ENCODE measurements around the gene ALPG. TPM values are rescaled to one million over a fixed set of nuclear protein-coding genes. Genes with fewer than 3 reads are reported as not detected.
"Not testable (repeated sequence)": the region's sequence is repeated elsewhere in the genome, so short reads cannot be mapped to it uniquely, and the experiment has no call there.

ALPG gene
- total RNA-seq, 2 experiments from 2014 or later, result not detected

- H3K27me3 Mint-ChIP-seq (ENCODE audit: low read depth); H3K9me3 Mint-ChIP-seq (ENCODE audit: insufficient read depth); POLR2A ChIA-PET; H3K36me3 Mint-ChIP-seq (ENCODE audit: low read depth); H3K4me1 Mint-ChIP-seq (ENCODE audit: low read depth); H3K4me3 Mint-ChIP-seq; H3K27ac Mint-ChIP-seq; DNase-seq: not testable (repeated sequence)
- ATAC-seq, result peak; percentile 66
- CTCF ChIA-PET, result interaction anchor here (1.0 to 2.7 kb wide), 7 partner anchors 9 to 305 kb away, joined by 3 to 12 read pairs (median 4); partner anchors contain the start of gene PRSS56
These were observed 39.7 kb downstream of the ALPG start for GRCh38 chr2:232446266-232446777.

- Mint-ChIP-seq H3K27ac (no peak overlapping the region), H3K36me3 (ENCODE audit: low read depth) (no peaks in the 10 kb centered on the region), H3K4me3 (no peak overlapping the region), H3K9me3 (ENCODE audit: insufficient read depth) (no peaks in the 10 kb centered on the region), H3K4me1 (ENCODE audit: low read depth) (no peaks in the 10 kb centered on the region), H3K27me3 (ENCODE audit: low read depth) (no peaks in the 10 kb centered on the region)
- DNase-seq, result no peak
- ChIA-PET POLR2A (no interaction called here), CTCF (interaction anchor here (0.9 to 2.7 kb wide), 9 partner anchors 8 to 306 kb away, joined by 3 to 12 read pairs (median 4); partner anchors contain the start of gene PRSS56)
- ATAC-seq, result no peak
These were observed 40.5 kb downstream of the ALPG start for GRCh38 chr2:232447091-232447620.

GRCh38 chr2:232447638-232448303 lies 41.1 kb downstream of the ALPG start:
- no peaks in the 10 kb centered on the region for H3K9me3 Mint-ChIP-seq (ENCODE audit: insufficient read depth)
- no peaks in the 10 kb centered on the region for H3K4me1 Mint-ChIP-seq (ENCODE audit: low read depth)
- no peaks in the 10 kb centered on the region for H3K27me3 Mint-ChIP-seq (ENCODE audit: low read depth)
- ChIA-PET CTCF (interaction anchor here (0.9 to 2.7 kb wide), 8 partner anchors 9 to 104 kb away, joined by 3 to 12 read pairs (median 5); partner anchors contain the start of gene PRSS56), POLR2A (no interaction called here)
- no peak overlapping the region for H3K4me3 Mint-ChIP-seq
- no peak overlapping the region for H3K27ac Mint-ChIP-seq
- ATAC-seq (no peak), DNase-seq (no peak)
- H3K36me3 Mint-ChIP-seq (ENCODE audit: low read depth), result no peaks in the 10 kb centered on the region

DNA sequence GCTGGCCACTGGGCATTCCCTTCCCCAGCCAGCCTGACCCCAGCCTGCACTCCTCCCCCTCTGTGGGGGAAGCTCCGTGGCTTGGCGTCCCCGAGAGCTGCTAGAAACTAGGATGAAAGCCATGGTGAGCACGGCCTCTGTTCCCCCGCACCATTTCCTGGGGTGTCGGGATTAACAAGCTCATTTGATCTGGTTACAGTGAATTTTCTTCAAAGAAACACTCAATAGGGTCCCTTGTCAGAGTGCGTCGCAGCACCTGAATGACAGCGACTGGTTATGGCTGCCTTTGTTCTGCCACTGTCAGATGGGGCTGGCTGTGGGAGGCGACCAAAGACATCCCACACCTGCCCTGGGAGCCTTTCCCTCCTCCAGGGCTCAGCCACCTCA lies 41.7 kb downstream of the ALPG start:
- DNase-seq (no peak), ATAC-seq (no peak)

GRCh38 chr2:232449964-232450363 lies 43.3 kb downstream of the ALPG start:
- Mint-ChIP-seq H3K4me3 (no peak overlapping the region), H3K9me3 (ENCODE audit: insufficient read depth) (no peaks in the 10 kb centered on the region), H3K27me3 (ENCODE audit: low read depth) (no peaks in the 10 kb centered on the region), H3K36me3 (ENCODE audit: low read depth) (no peaks in the 10 kb centered on the region), H3K4me1 (ENCODE audit: low read depth) (no peaks in the 10 kb centered on the region), H3K27ac (no peak overlapping the region)
- ATAC-seq (no peak), DNase-seq (no peak)
- ChIA-PET CTCF (no interaction called here), POLR2A (no interaction called here)

More for the DNA sequence above, 41.7 kb downstream of the ALPG start:
- no peaks in the 10 kb centered on the region for H3K36me3 Mint-ChIP-seq (ENCODE audit: low read depth)
- no peak overlapping the region for H3K4me3 Mint-ChIP-seq
- no peaks in the 10 kb centered on the region for H3K9me3 Mint-ChIP-seq (ENCODE audit: insufficient read depth)
- CTCF ChIA-PET, result interaction anchor here (1.8 to 2.7 kb wide), 2 partner anchors 9 to 72 kb away, joined by 6 to 11 read pairs; partner anchors contain the start of gene PRSS56
- H3K27me3 Mint-ChIP-seq (ENCODE audit: low read depth), result no peaks in the 10 kb centered on the region
- H3K27ac Mint-ChIP-seq, result no peak overlapping the region
- POLR2A ChIA-PET, result no interaction called here
- H3K4me1 Mint-ChIP-seq (ENCODE audit: low read depth), result no peaks in the 10 kb centered on the region

GRCh38 chr2:232451645-232452044 lies 45.0 kb downstream of the ALPG start:
- H3K27ac Mint-ChIP-seq; H3K27me3 Mint-ChIP-seq (ENCODE audit: low read depth); H3K9me3 Mint-ChIP-seq (ENCODE audit: insufficient read depth); H3K4me3 Mint-ChIP-seq; H3K4me1 Mint-ChIP-seq (ENCODE audit: low read depth); POLR2A ChIA-PET; CTCF ChIA-PET; ATAC-seq; DNase-seq; H3K36me3 Mint-ChIP-seq (ENCODE audit: low read depth): not testable (repeated sequence)

DNA sequence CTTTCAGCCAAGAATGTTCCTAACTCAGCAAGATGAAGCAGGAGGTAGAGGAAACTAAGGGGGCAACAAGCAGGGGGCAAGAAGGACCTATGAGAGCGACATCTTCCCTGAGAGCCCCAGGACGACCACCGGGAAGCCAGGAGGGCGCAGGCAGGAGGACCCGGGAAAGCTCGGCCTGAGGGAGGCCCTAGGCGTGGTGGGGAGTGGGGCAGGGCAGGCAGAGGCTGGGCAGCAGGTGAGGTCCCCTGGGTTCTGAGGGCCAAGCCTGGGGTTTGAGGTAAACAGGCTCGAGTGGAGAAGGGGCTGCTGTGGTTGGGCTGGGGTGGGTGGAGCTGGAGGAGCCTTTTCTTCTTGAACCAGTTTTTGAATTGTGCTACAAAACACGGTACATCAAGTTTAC lies 48.0 kb downstream of the ALPG start:
- no peak for ATAC-seq
- no peaks in the 10 kb centered on the region for H3K9me3 Mint-ChIP-seq (ENCODE audit: insufficient read depth)
- peaks cover 5% of the 10 kb centered on the region for H3K27me3 Mint-ChIP-seq (ENCODE audit: low read depth)
- H3K36me3 Mint-ChIP-seq (ENCODE audit: low read depth), result no peaks in the 10 kb centered on the region
- no peak overlapping the region for H3K27ac Mint-ChIP-seq
- no peaks in the 10 kb centered on the region for H3K4me1 Mint-ChIP-seq (ENCODE audit: low read depth)
- CTCF ChIA-PET, result interaction anchor here (1.0 kb wide), 1 partner anchor 10 kb away, joined by 3 read pairs; no protein-coding TSS in a partner anchor
- POLR2A ChIA-PET, result no interaction called here
- no peak overlapping the region for H3K4me3 Mint-ChIP-seq
- no peak for DNase-seq

GRCh38 chr2:232455426-232456255 lies 49.0 kb downstream of the ALPG start, which contains the start of gene ALPI:
Gene ALPI, plus strand, starts transcription at chr2:232456153. Its CDS starts 47 bp downstream, at chr2:232456200.
- DNase-seq (no peak), ATAC-seq (no peak)
- H3K4me1 Mint-ChIP-seq (ENCODE audit: low read depth), result no peaks in the 10 kb centered on the region
- peaks cover 11% of the 10 kb centered on the region for H3K27me3 Mint-ChIP-seq (ENCODE audit: low read depth)
- POLR2A ChIA-PET, result no interaction called here
- CTCF ChIA-PET, result interaction anchor here (1.0 kb wide), 1 partner anchor 11 kb away, joined by 3 read pairs; no protein-coding TSS in a partner anchor
- H3K36me3 Mint-ChIP-seq (ENCODE audit: low read depth), result no peaks in the 10 kb centered on the region
- no peak within 1 kb of the TSS for H3K27ac Mint-ChIP-seq
- H3K9me3 Mint-ChIP-seq (ENCODE audit: insufficient read depth), result no peaks in the 10 kb centered on the region
- no peak within 1 kb of the TSS for H3K4me3 Mint-ChIP-seq

GRCh38 chr2:232456296-232457120 lies 49.9 kb downstream of the ALPG start:
- peaks cover 13% of the 10 kb centered on the region for H3K27me3 Mint-ChIP-seq (ENCODE audit: low read depth)
- DNase-seq (no peak), ATAC-seq (no peak)
- H3K27ac Mint-ChIP-seq, result no peak overlapping the region
- ChIA-PET POLR2A (no interaction called here), CTCF (no interaction called here)
- H3K4me1 Mint-ChIP-seq (ENCODE audit: low read depth), result no peaks in the 10 kb centered on the region
- H3K9me3 Mint-ChIP-seq (ENCODE audit: insufficient read depth), result no peaks in the 10 kb centered on the region
- no peaks in the 10 kb centered on the region for H3K36me3 Mint-ChIP-seq (ENCODE audit: low read depth)
- H3K4me3 Mint-ChIP-seq, result no peak overlapping the region

GRCh38 chr2:232457121-232458011 lies 50.7 kb downstream of the ALPG start:
- ATAC-seq, result no peak
- CTCF ChIA-PET, result no interaction called here
- H3K27me3 Mint-ChIP-seq (ENCODE audit: low read depth), result peaks cover 13% of the 10 kb centered on the region
- H3K9me3 Mint-ChIP-seq (ENCODE audit: insufficient read depth), result no peaks in the 10 kb centered on the region
- no peaks in the 10 kb centered on the region for H3K36me3 Mint-ChIP-seq (ENCODE audit: low read depth)
- H3K4me1 Mint-ChIP-seq (ENCODE audit: low read depth), result no peaks in the 10 kb centered on the region
- no peak overlapping the region for H3K4me3 Mint-ChIP-seq
- no peak overlapping the region for H3K27ac Mint-ChIP-seq
- POLR2A ChIA-PET, result no interaction called here
- DNase-seq, result no peak

Measured in activated CD8-positive, alpha-beta T cell treated with anti-CD3 and anti-CD28 coated beads, Interleukin-2, amount 10 ng/mL, durations not matched to agents 7 days and 5 days (primary cell).